Measurements from ENCODE around the gene MBD5.

- TF ChIP-seq CTCF (IDR thresholded peaks at IDR 0.05): no peak
- no peak for TF ChIP-seq POLR2A (IDR thresholded peaks at IDR 0.05)
- no peak for TF ChIP-seq POLR2AphosphoS5 (IDR thresholded peaks at IDR 0.05)
- TF ChIP-seq EP300 (IDR thresholded peaks at IDR 0.05): no peak
These were observed 87.5 kb downstream of the MBD5 start for GRCh38 chr2:148108385-148108784.
